ENCODE results near the gene INO80. TPM values are rescaled to one million over a fixed set of nuclear protein-coding genes. Genes with fewer than 3 reads are reported as not detected.
"Not testable (repeated sequence)": the region's sequence is repeated elsewhere in the genome, so short reads cannot be mapped to it uniquely, and the experiment has no call there.

The INO80 gene
- polyA plus RNA-seq, 3 donors, result 21.3 to 24.7 (median 22.4) TPM

- no peak for DNase-seq (ENCODE audit: extremely low read depth in 1 of 11, low read depth in 9 of 11, low spot score in 4 of 11)
These were observed 9.1 kb upstream of the INO80 start for GRCh38 chr15:41125063-41125669.

DNA sequence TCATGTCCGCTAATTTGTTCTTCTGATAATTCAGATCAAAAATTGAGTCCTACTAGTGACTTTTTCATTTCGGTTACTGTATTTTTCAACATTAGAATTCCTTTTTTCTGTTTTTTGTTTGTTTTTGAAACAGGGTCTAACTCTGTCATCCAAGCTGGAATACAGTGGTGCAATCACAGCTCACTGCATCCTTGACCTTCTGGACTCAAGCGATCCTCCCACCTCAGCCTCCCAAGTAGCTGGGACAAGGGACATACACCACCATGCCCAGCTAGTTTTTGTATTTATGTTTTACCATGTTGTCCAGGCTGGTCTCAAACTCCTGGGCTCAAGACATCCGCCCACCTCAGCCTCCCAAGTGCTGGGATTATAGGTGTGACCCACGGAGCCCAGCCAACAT lies 8.0 kb upstream of the INO80 start:
- no peak for DNase-seq (ENCODE audit: extremely low read depth in 1 of 11, low read depth in 9 of 11, low spot score in 4 of 11)

DNA sequence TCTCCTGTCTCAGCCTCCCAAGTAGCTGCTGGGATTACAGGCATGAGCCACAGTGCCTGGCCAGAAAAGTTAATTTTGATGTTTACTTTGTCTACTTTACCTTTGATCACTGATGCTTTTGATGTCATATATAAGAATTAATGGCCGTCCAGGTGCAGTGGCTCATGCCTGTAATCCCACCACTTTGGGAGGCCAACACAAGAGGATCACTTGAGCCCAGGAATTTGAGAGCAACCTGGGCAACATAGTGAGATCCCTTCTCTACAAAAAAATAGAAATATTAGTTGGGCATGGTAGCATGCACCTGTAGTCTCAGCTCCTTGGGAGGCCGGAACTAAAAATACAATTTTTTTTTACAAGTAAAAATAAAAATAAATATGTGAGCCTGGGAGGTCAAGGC lies 6.8 kb upstream of the INO80 start:
- no peak for DNase-seq (ENCODE audit: extremely low read depth in 1 of 11, low read depth in 9 of 11, low spot score in 4 of 11)

GRCh38 chr15:41121951-41122350 lies 5.9 kb upstream of the INO80 start:
- DNase-seq (ENCODE audit: extremely low read depth in 1 of 11, low read depth in 9 of 11, low spot score in 4 of 11), result no peak

- no peak for DNase-seq (ENCODE audit: extremely low read depth in 1 of 11, low read depth in 9 of 11, low spot score in 4 of 11)
These were observed 827 bp upstream of the INO80 start for GRCh38 chr15:41116962-41117252.

DNA sequence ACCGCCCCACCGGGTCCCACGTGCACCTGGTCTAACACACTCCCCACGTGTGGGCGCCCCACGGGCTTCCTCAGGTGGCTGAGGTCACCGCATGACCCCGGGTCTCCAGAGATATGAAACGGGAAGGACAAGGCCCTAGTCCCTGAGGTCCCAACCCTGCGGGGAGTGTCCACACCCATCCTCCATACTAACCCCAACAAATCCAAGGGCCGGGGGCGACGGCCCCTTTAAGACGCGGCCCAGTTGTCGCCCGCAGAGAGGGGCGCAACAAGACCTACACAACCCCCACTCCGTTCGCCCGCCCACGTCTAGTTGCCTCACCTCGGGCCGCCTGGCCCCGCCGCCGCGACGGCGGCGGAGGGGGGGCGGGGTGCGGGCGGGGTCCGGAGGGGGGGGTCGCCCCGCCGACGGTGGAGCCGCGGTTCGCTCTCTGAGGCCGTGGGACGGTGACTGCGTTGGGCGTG lies 396 bp downstream of the INO80 start:
- peak in 9 of 11 donors; percentile 25 to 49 (median 35) for DNase-seq (ENCODE audit: extremely low read depth in 1 of 11, low read depth in 9 of 11, low spot score in 4 of 11)

DNA sequence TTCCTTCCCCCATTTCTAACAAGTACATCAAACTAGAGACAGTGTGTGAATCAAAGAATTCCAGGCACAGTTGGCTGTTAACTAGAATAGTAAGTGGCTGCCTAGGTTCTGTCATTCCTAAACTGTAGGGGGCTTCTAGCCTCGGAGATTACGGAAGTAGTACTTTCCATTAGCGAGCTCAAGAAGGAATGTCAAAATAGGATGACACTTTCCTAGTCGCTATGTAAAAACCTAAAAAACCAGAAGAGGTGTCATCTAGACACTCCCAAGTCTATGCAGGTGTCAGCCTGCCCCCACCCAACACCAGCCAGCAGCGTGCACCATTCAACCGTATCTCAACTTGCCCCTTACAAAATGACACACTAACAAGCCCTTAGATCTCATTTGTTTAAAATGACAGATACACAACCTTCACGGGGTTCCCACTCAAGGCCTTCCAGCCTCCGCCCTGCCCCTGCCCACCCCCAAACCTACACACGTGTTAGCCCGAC lies 874 bp downstream of the INO80 start:
- DNase-seq (ENCODE audit: extremely low read depth in 1 of 11, low read depth in 9 of 11, low spot score in 4 of 11), result peak in 8 of 11 donors; percentile 14 to 43 (median 27)

DNA sequence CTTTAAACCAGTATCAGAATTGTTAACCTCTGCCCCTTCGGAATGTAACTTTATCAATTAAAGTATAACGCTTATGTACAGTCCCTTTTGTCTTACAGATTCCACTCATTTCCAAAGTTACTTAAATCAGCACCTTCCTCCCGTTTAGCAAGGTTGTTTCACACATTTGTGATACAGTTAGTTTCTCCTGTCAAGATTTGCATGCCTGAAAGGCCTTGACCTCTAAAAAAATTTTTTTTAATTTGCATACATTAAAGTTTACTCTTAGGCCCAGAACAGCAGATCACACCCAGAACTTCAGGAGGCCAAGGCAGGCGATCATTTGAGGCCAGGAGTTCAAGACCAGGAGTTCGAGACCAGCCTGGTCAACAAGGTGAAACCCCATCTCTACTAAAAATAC lies 9.1 kb downstream of the INO80 start:
- no peak for DNase-seq (ENCODE audit: extremely low read depth in 1 of 11, low read depth in 9 of 11, low spot score in 4 of 11)

DNA sequence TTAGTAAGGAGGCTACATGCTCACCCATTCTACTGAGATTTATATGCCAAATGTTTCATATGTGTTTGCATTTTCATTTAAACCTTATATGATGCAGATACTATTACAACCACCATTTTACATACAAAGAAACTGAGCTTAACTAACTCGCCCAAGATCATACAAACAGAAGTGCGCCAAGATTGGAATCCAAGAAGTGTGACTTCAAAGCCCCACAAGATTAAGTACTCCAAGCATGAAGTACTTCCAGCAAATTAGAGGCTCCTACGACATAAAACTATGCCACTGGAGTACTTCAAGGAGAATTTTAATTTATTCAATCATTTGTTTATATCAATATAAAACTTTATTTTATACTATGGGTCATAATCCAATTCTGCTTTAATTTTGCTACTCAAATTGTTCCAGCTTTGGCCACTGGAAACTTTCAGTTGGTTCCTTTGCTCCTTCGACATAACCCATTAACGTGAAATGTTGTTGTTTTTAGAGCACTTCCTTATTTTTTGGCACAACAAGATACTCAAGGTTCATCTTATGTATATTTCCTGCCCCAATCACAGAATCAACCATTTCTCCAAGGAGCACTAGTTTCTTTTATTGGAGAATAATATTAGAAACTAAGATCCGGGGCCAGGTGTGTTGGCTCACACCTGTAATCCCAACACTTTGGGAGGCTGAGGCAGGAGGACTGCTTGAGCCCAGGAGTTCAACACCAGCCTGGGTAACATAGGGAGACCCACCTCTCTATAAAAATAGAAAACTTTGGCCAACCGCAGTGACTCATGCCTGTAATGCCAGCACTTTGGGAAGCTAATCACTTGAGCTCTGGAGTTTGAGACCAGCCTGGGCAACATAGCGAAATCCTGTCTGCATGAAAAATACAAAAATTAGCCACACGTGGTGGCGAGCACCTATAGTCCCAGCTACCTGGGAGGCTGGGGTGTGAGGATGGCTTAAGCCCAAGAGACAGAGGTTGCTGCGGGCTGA lies 10.4 kb downstream of the INO80 start:
- no peak for DNase-seq (ENCODE audit: extremely low read depth in 1 of 11, low read depth in 9 of 11, low spot score in 4 of 11)

GRCh38 chr15:41104234-41104633 lies 11.8 kb downstream of the INO80 start:
- no peak for DNase-seq (ENCODE audit: extremely low read depth in 1 of 11, low read depth in 9 of 11, low spot score in 4 of 11)

DNA sequence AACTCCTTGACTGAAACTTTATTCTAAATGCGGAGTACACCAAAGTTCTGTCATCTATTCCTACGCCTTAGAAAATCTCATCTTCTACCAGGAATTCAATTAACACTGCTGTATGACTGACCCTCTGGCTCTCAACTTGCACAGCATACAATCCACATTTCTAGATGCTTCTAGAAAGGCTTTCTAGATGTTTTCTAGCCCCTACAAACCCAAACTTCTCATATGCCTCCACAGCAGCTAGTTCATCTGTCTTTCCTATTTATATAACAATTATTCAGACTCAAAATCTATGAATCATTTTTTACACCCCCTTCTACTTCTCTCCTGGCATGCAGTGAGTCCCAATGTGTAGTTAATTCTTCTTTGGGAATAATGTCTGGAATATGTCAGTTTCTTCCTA lies 13.2 kb downstream of the INO80 start:
- DNase-seq (ENCODE audit: extremely low read depth in 1 of 11, low read depth in 9 of 11, low spot score in 4 of 11), result no peak

GRCh38 chr15:41096178-41096577 lies 19.9 kb downstream of the INO80 start:
- no peak for DNase-seq (ENCODE audit: extremely low read depth in 1 of 11, low read depth in 9 of 11, low spot score in 4 of 11)

DNA sequence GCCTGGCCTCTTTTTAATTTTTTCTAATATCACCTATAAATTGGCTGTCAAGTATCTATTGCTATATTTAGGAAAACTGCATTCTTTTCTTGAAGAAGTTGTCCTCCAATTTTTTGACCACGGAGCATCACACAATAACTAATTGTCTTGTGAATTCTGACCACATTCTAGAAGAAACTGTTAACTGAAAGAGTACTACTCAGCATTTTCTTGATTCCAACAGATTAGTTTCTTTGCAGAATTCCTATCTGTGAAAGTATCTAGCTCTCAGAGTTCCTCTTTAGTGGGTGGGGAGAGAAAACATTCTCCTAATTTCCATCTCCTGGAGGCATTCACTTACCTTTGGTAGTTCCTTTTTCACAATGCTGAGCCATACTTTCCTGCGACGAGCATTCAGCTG lies 31.1 kb downstream of the INO80 start:
- DNase-seq (ENCODE audit: extremely low read depth in 1 of 11, low read depth in 9 of 11, low spot score in 4 of 11), result no peak

GRCh38 chr15:41080144-41080543 lies 35.9 kb downstream of the INO80 start:
- no peak for DNase-seq (ENCODE audit: extremely low read depth in 1 of 11, low read depth in 9 of 11, low spot score in 4 of 11)

DNA sequence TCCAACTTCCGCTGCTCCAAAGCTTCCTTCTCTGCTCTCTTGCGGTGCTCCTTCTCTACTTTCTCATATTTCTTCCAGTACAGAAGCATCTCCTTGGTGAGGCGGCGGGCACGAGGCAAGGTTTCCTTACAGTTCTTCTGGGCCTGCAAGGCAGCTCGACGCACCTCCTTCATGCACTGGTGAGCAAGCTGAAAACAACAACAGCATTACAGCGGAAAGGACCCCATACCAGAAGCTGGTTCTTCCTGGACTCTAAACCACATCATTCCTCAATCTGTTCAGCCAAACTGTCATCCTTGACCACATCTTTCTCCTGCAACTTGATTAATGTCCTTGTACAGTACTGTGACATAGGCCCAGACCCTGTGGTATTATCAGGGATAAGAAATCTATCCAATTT lies 36.4 kb downstream of the INO80 start:
- no peak for DNase-seq (ENCODE audit: extremely low read depth in 1 of 11, low read depth in 9 of 11, low spot score in 4 of 11)

DNA sequence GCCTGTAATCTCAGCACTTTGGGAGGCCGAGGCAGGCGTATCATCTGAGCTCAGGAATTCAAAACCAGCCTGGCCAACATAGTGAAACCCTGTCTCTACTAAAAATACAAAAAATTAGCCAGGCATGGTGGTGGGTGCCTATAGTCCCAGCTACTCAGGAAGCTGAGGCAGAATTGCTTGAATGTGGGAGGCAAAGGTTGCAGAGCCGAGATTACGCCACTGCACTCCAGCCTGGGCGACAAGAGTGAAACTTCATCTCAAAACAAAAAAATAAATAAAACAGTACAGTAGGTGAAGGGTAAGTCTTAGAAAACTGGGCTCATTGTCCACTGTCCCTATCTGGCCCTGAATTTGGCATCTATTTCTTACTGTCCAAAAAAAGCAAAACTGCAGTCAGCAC lies 37.2 kb downstream of the INO80 start:
- not testable (repeated sequence) for DNase-seq (ENCODE audit: extremely low read depth in 1 of 11, low read depth in 9 of 11, low spot score in 4 of 11)

GRCh38 chr15:41078125-41078524 lies 38.0 kb downstream of the INO80 start:
- no peak for DNase-seq (ENCODE audit: extremely low read depth in 1 of 11, low read depth in 9 of 11, low spot score in 4 of 11)

- no peak for DNase-seq (ENCODE audit: extremely low read depth in 1 of 11, low read depth in 9 of 11, low spot score in 4 of 11)
These were observed 43.1 kb downstream of the INO80 start for GRCh38 chr15:41073028-41073427.

DNA sequence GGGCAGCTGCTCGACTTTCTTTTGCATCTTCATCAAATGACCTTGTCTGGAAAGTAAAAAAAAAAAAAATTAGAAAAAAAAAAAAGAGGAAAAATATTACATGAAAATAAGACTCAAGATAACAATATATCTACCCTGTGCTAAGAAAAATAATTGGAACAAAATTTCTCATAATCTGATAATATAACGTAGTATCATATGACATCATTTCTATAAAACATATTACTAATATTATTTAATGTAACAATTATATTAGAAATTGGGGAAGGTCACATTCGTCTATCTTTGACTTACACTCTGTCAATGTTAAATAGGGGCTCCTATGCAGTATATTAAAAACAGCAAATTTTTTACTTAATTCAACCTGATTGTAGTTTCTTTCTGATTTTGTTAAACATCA lies 44.1 kb downstream of the INO80 start:
- DNase-seq (ENCODE audit: extremely low read depth in 1 of 11, low read depth in 9 of 11, low spot score in 4 of 11), result no peak

GRCh38 chr15:41066516-41066915 lies 49.6 kb downstream of the INO80 start:
- DNase-seq (ENCODE audit: extremely low read depth in 1 of 11, low read depth in 9 of 11, low spot score in 4 of 11), result no peak

All from renal cortex interstitium (tissue), 11 donors.